Measurements from ENCODE around the gene BAIAP2L2. TPM values are rescaled to one million over a fixed set of nuclear protein-coding genes. Genes with fewer than 3 reads are reported as not detected.
A peak's percentile ranks its signal among the peaks of the same experiment; 100 is the strongest.

BAIAP2L2 gene
- polyA plus RNA-seq, 6 donors from 2014 or later = not detected

GRCh38 chr22:38036392-38037062, 74.0 kb downstream of the BAIAP2L2 start:
- no peak for DNase-seq
- Mint-ChIP-seq H3K4me3 (no peak overlapping the region), H3K27ac (peak overlapping the region in 1 of 6 donors; percentile 73), H3K9me3 (no peaks in the 10 kb centered on the region), H3K36me3 (no peaks in the 10 kb centered on the region), H3K27me3 (peaks cover 0 to 16% (median 10%) of the 10 kb centered on the region in 3 donors), H3K4me1 (peaks cover 2 to 4% (median 4%) of the 10 kb centered on the region in 3 donors)
- ATAC-seq (ENCODE audit: low read depth in 2 of 2) = no peak

GRCh38 chr22:38035530-38035885, 75.0 kb downstream of the BAIAP2L2 start:
- Mint-ChIP-seq H3K4me3 (no peak overlapping the region), H3K4me1 (peaks cover 2 to 4% (median 4%) of the 10 kb centered on the region in 3 donors), H3K27ac (no peak overlapping the region), H3K9me3 (no peaks in the 10 kb centered on the region), H3K36me3 (no peaks in the 10 kb centered on the region), H3K27me3 (peaks cover 0 to 10% (median 2%) of the 10 kb centered on the region in 3 donors)
- ATAC-seq (ENCODE audit: low read depth in 2 of 2) = no peak
- DNase-seq = no peak

Other genes starting within 250 kb of the BAIAP2L2 start
- gene MICALL1, start 204.4 kb downstream of the BAIAP2L2 start, polyA plus RNA-seq (ENCODE audit: low read depth in 6 of 6) = 1 to 10 TPM; 2.6 to 8.0 (median 3.1) TPM
- not detected for gene C22orf23, start 157.1 kb downstream of the BAIAP2L2 start, polyA plus RNA-seq (ENCODE audit: low read depth in 6 of 6)
- gene POLR2F, start 157.0 kb downstream of the BAIAP2L2 start, polyA plus RNA-seq (ENCODE audit: low read depth in 6 of 6) = 100 to 1,000 TPM; 113 to 131 (median 123) TPM
- not detected for gene SOX10, start 126.1 kb downstream of the BAIAP2L2 start, polyA plus RNA-seq (ENCODE audit: low read depth in 6 of 6)
- gene PICK1, start 53.3 kb downstream of the BAIAP2L2 start, polyA plus RNA-seq (ENCODE audit: low read depth in 6 of 6) = 1 to 10 TPM; 2.6 to 9.7 (median 9.3) TPM
- not detected for gene SLC16A8, start 26.5 kb downstream of the BAIAP2L2 start, polyA plus RNA-seq (ENCODE audit: low read depth in 6 of 6)
- 1 to 10 TPM in 5 of 6 donors, not detected in 1; 2.7 to 7.6 (median 3.9) TPM for gene PLA2G6, start 71.1 kb upstream of the BAIAP2L2 start, polyA plus RNA-seq (ENCODE audit: low read depth in 6 of 6)
- gene MAFF, start 91.3 kb upstream of the BAIAP2L2 start, polyA plus RNA-seq (ENCODE audit: low read depth in 6 of 6) = 1 to 10 TPM in 5 of 6 donors, not detected in 1; 1.0 to 2.9 (median 1.6) TPM
- 1 to 10 TPM in 5 of 6 donors, not detected in 1; 1.8 to 5.9 (median 4.1) TPM for gene TMEM184B, start 162.3 kb upstream of the BAIAP2L2 start, polyA plus RNA-seq (ENCODE audit: low read depth in 6 of 6)
- gene CSNK1E, start 206.7 kb upstream of the BAIAP2L2 start, polyA plus RNA-seq (ENCODE audit: low read depth in 6 of 6) = 10 to 100 TPM in 3 of 6 donors, 1 to 10 TPM in 3; 5.8 to 19.6 (median 10.0) TPM